Liver (tissue), 9 donors: ENCODE data around the gene CLEC5A. TPM values are rescaled to one million over a fixed set of nuclear protein-coding genes. Genes with fewer than 3 reads are reported as not detected.

Experiments used
- DNase-seq: peaks from one replicate; pipeline ENCODE4 v3.0.0-alpha.2; 2017; ENCODE audit warnings: low spot score
- H3K27ac ChIP-seq, 2 donors: one replicate each; pipeline ENCODE4 v1.7.0; 2013; ENCODE audit warnings: inconsistent platforms in 2 of 2, low read length in 2 of 2, control low read depth in 1 of 2, low read depth in 1 of 2, mild to moderate bottlenecking in 1 of 2
- H3K27me3 ChIP-seq, 4 donors: one replicate each; pipeline versions ENCODE4 v1.6.1 to v1.7.0; 2013; ENCODE audit warnings: low read length in 3 of 4, inconsistent platforms in 1 of 4, mild to moderate bottlenecking in 1 of 4, moderate library complexity in 1 of 4; ENCODE audit not compliant: control insufficient read depth in 4 of 4, insufficient read depth in 4 of 4
- H3K36me3 ChIP-seq, 4 donors: one replicate each; pipeline versions ENCODE4 v1.6.1 to v1.7.0; 2013; ENCODE audit warnings: low read length in 3 of 4, mild to moderate bottlenecking in 3 of 4, low read depth in 1 of 4, moderate library complexity in 1 of 4; ENCODE audit not compliant: control insufficient read depth in 4 of 4, insufficient read depth in 3 of 4
- H3K4me1 ChIP-seq, 4 donors: one replicate each; pipeline versions ENCODE4 v1.6.1 to v1.7.0; 2013; ENCODE audit warnings: low read length in 3 of 4, mild to moderate bottlenecking in 3 of 4, moderate library complexity in 1 of 4; ENCODE audit not compliant: control insufficient read depth in 4 of 4, insufficient read depth in 4 of 4
- H3K4me3 ChIP-seq, 3 donors: one replicate each; pipeline versions ENCODE4 v1.6.1 to v1.7.0; 2013; ENCODE audit warnings: low read length in 3 of 3, control low read depth in 1 of 3, low read depth in 1 of 3, mild to moderate bottlenecking in 1 of 3
- H3K9ac ChIP-seq, 2 donors: one replicate each; pipeline ENCODE4 v1.7.0; 2013; ENCODE audit warnings: low read length in 2 of 2, mild to moderate bottlenecking in 2 of 2, moderate library complexity in 2 of 2, control low read depth in 1 of 2, low read depth in 1 of 2
- H3K9me3 ChIP-seq, 4 donors: one replicate each; pipeline versions ENCODE4 v1.6.1 to v1.7.0; 2013; ENCODE audit warnings: low read length in 3 of 4; ENCODE audit not compliant: control insufficient read depth in 4 of 4
- EGR1 ChIP-seq, 2 donors: IDR thresholded peaks; 2 replicates each; pipeline ENCODE4 v1.6.1; 2016 to 2018; ENCODE audit warnings: antibody characterized with exemption in 2 of 2, low read depth in 2 of 2
- FOXA1 ChIP-seq: IDR thresholded peaks from 2 replicates; pipeline ENCODE4 v1.6.1; 2016; ENCODE audit warnings: antibody characterized with exemption
- HNF4A ChIP-seq, 2 donors: conservative IDR thresholded peaks; 2 replicates each; pipeline ENCODE4 v1.6.1; 2016; ENCODE audit warnings: antibody characterized with exemption in 2 of 2, mild to moderate bottlenecking in 2 of 2
- JUND ChIP-seq, 2 donors: IDR thresholded peaks; 2 replicates each; pipeline ENCODE4 v1.6.1; 2016; ENCODE audit warnings: antibody characterized with exemption in 2 of 2
- NR2F2 ChIP-seq: IDR thresholded peaks from 2 replicates; pipeline ENCODE4 v1.6.1; 2016; ENCODE audit warnings: antibody characterized with exemption
- RXRA ChIP-seq, 2 donors: IDR thresholded peaks; 2 replicates each; pipeline ENCODE4 v1.6.1; 2017 to 2018; ENCODE audit warnings: antibody characterized with exemption in 2 of 2, mild to moderate bottlenecking in 1 of 2
- SP1 ChIP-seq: IDR thresholded peaks from 2 replicates; pipeline ENCODE4 v1.6.1; 2018; ENCODE audit warnings: antibody characterized with exemption, mild to moderate bottlenecking
- TAF1 ChIP-seq: conservative IDR thresholded peaks from 2 replicates; pipeline ENCODE4 v1.6.1; 2016; ENCODE audit warnings: antibody characterized with exemption, mild to moderate bottlenecking
- YY1 ChIP-seq: IDR thresholded peaks from 2 replicates; pipeline ENCODE4 v1.6.1; 2016; ENCODE audit warnings: antibody characterized with exemption, mild to moderate bottlenecking
- WGBS: extraction: QIAGEN DNeasy Blood & Tissue Kit; methylation state at CpG from one replicate; pipeline ENCODE4 v1.1.7; 2013; 5-methylcytosine and 5-hydroxymethylcytosine counted together
- polyA plus RNA-seq, 2 donors: library from polyadenylated mRNA; stranded (reverse) in 1 of 2; unstranded in 1 of 2; fragments of 200-250 nt in 1 of 2; fragments of >200 nt in 1 of 2; fragmentation: Nextera tagmentation in 1 of 2; extraction: Ambion mirVana in 1 of 2; gene quantifications; one replicate each; pipeline versions ENCODE4 v1.2.1 to v1.2.3, GENCODE V29; 2013 to 2015
- total RNA-seq, 2 donors: library from RNA; depleted of rRNA; stranded (reverse); fragments of >200 nt; gene quantifications; one replicate each; pipeline ENCODE4 v1.2.3, GENCODE V29; 2014
- TF ChIP-seq, protein P1 (sequence below): IDR thresholded peaks from 2 replicates; pipeline ENCODE4 v1.6.1; 2016; ENCODE audit warnings: antibody characterized with exemption
- donor health status: healthy.
- donor health status: healthy.
- donor health status: healthy.
- donor health status: healthy.
- donor health status: healthy.

Gene CLEC5A
- total and polyA plus RNA-seq, 4 donors, result 0.10 to 2.9 (median 0.33) TPM

DNA sequence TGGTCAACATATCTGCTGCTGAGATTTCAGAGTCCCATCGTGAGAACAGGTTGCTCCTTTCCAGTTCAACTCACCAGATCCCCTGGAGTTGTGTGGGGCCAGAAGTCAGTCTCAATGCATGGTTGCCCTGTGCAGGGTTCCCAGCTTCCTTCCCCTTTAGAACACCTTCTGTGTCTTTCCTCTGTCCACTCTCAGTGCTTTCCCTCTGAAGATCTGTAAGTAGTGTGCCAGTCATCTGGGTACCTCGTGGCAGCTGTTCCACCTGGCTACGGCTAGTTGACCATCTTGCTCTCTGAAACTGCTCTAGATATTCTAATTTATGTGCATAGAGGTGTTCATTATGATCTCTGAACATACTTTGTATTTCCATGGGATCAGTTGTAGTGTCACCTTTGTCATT lies 69.4 kb downstream of the CLEC5A start:
- Histone ChIP-seq H3K27me3 (no peaks in the 10 kb centered on the region), H3K36me3 (no peaks in the 10 kb centered on the region), H3K9me3 (peaks cover 0 to 3% (median 3%) of the 10 kb centered on the region in 4 donors), H3K27ac (no peak overlapping the region), H3K9ac (no peak overlapping the region), H3K4me3 (no peak overlapping the region), H3K4me1 (no peaks in the 10 kb centered on the region)
- 87% methylated on average over 3 of the region's 3 CpGs for WGBS
- no peak for DNase-seq
- no peak for TF ChIP-seq EGR1 (IDR thresholded peaks at IDR 0.05; ENCODE audit: low read depth in 2 of 2)
- TF ChIP-seq RXRA (IDR thresholded peaks at IDR 0.05), result no peak
- TF ChIP-seq TAF1, result no peak
- no peak for TF ChIP-seq FOXA1
- TF ChIP-seq YY1, result no peak
- no peak for TF ChIP-seq SP1
- TF ChIP-seq, protein P1, sequence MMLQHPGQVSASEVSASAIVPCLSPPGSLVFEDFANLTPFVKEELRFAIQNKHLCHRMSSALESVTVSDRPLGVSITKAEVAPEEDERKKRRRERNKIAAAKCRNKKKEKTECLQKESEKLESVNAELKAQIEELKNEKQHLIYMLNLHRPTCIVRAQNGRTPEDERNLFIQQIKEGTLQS, result no peak
- TF ChIP-seq HNF4A (conservative IDR thresholded peaks at IDR 0.05), result no peak
- TF ChIP-seq NR2F2, result no peak
- no peak for TF ChIP-seq JUND (IDR thresholded peaks at IDR 0.05)

Other genes with a start within 250 kb of the CLEC5A start
- 10 to 100 TPM; 15.9 to 48.4 TPM for gene DENND11, start 244.8 kb downstream of the CLEC5A start, total RNA-seq
- gene DENND11, start 244.8 kb downstream of the CLEC5A start, polyA plus RNA-seq, result 1 to 10 TPM; 8.4 to 9.8 TPM
- gene WEE2, start 238.6 kb downstream of the CLEC5A start, total RNA-seq, result not detected
- not detected for gene WEE2, start 238.6 kb downstream of the CLEC5A start, polyA plus RNA-seq
- gene SSBP1, start 208.6 kb downstream of the CLEC5A start, total RNA-seq, result 10 to 100 TPM; 68.0 to 70.0 TPM
- gene SSBP1, start 208.6 kb downstream of the CLEC5A start, polyA plus RNA-seq, result 100 to 1,000 TPM in 1 of 2 donors, 10 to 100 TPM in 1; 90.2 to 147 TPM
- gene TAS2R3, start 182.9 kb downstream of the CLEC5A start, total RNA-seq, result 1 to 10 TPM in 1 of 2 donors, under 1 TPM in 1; 0.47 to 4.1 TPM
- gene TAS2R3, start 182.9 kb downstream of the CLEC5A start, polyA plus RNA-seq, result not detected
- 1 to 10 TPM in 1 of 2 donors, under 1 TPM in 1; 0.42 to 3.2 TPM for gene TAS2R4, start 170.3 kb downstream of the CLEC5A start, total RNA-seq
- gene TAS2R4, start 170.3 kb downstream of the CLEC5A start, polyA plus RNA-seq, result under 1 TPM in 1 of 2 donors, not detected in 1; 0.03 TPM
- 1 to 10 TPM in 1 of 2 donors, under 1 TPM in 1; 0.51 to 3.6 TPM for gene TAS2R5, start 156.8 kb downstream of the CLEC5A start, total RNA-seq
- under 1 TPM; 0.05 to 0.28 TPM for gene TAS2R5, start 156.8 kb downstream of the CLEC5A start, polyA plus RNA-seq
- gene PRSS37, start 105.5 kb downstream of the CLEC5A start, total RNA-seq, result not detected
- under 1 TPM in 1 of 2 donors, not detected in 1; 0.08 TPM for gene PRSS37, start 105.5 kb downstream of the CLEC5A start, polyA plus RNA-seq
- under 1 TPM; 0.09 to 0.25 TPM for gene OR9A4, start 30.6 kb downstream of the CLEC5A start, total RNA-seq
- gene OR9A4, start 30.6 kb downstream of the CLEC5A start, polyA plus RNA-seq, result not detected
- gene TAS2R38, start 26.8 kb upstream of the CLEC5A start, total RNA-seq, result not detected
- gene TAS2R38, start 26.8 kb upstream of the CLEC5A start, polyA plus RNA-seq, result not detected
- gene MGAM, start 48.9 kb upstream of the CLEC5A start, total RNA-seq, result 1 to 10 TPM; 1.5 to 3.8 TPM
- gene MGAM, start 48.9 kb upstream of the CLEC5A start, polyA plus RNA-seq, result under 1 TPM; 0.11 to 0.55 TPM
- under 1 TPM; 0.09 to 0.59 TPM for gene MGAM2, start 164.7 kb upstream of the CLEC5A start, total RNA-seq
- under 1 TPM; 0.09 to 0.13 TPM for gene MGAM2, start 164.7 kb upstream of the CLEC5A start, polyA plus RNA-seq